GM23248 (cell line): ENCODE measurements around the gene AFTPH.

Experiments used
- EZH2 ChIP-seq: fragments of 200-600 bp; sonication (generic); IDR thresholded peaks from 2 replicates; pipeline ENCODE4 v1.6.1; 2018; ENCODE audit warnings: antibody characterized with exemption, mild to moderate bottlenecking; ENCODE audit not compliant: insufficient read depth, poor library complexity, severe bottlenecking
- EZH2phosphoT487 ChIP-seq: fragments of 200-600 bp; sonication (generic); IDR thresholded peaks from 2 replicates; pipeline ENCODE4 v1.6.1; 2018; ENCODE audit warnings: antibody characterized with exemption, moderate library complexity, mild to moderate bottlenecking, low read depth; ENCODE audit not compliant: insufficient read depth

DNA sequence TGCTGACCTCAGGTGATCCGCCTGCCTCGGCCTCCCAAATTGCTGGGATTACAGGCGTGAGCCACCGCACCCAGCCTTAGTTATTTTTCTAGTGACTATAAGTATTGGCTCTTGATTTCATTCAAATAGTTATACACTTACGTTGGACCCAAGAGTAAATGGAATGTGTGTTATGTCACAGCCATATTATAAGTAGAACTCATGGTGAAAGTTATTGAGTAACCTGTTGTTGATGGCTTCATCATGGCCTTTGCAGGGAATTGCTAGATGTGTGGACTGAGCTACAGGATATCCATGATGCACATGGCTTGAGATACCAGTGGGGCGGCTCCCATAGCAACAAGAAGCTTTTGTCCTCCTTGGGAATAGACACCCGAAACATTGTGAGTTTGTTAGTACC is 44.7 kb downstream of the AFTPH start:
- TF ChIP-seq EZH2: no peak
- no peak for TF ChIP-seq EZH2phosphoT487
